ENCODE data around the gene NODAL.
A peak's percentile ranks its signal among the peaks of the same experiment; 100 is the strongest.
"Not testable (repeated sequence)": the region's sequence is repeated elsewhere in the genome, so short reads cannot be mapped to it uniquely, and the experiment has no call there.

Gene NODAL

GRCh38 chr10:70441161-70441894 lies at the start of gene NODAL:
Gene NODAL, minus strand, starts transcription at chr10:70441681. Its CDS starts 14 bp downstream, at chr10:70441667.
- DNase-seq: peak; percentile 30

DNA sequence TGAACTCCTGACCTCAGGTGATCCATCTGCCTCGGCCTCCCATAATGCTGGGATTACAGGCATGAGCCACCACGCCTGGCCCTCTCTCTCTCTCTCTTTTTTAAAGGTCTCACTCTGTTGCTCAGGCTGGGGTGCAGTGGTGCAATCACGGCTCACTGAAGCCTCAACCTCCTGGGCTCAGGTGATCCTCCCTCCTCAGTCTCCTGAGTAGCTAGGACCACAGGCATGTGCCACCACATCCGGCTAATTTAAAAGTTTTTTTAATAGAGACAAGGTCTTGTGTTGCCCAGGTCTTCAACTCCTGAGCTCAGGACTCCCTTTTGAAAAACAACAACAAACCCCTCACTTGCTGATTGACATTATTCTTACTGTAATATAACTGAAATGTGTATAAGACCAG lies 48.7 kb upstream of the NODAL start:
- no peak for DNase-seq

DNA sequence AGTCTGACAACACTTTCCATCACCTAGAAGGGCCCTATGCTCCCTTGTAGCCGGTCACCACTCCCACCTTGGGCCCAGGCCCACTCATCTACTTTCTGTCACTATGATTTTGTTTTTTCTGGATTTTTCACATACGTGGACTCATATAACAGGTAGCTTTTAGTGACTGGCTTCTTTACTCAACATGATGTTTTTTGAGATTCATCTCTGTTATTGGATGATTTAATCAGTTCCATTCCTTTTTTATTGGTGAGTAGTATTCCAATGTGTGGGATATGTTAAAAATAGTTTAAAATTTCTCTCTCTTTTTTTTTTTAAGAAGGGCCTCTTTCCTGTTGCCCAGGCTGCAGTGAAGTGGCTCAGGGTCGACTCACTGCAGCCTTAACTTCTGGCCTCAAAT lies 46.3 kb upstream of the NODAL start:
- DNase-seq: no peak

GRCh38 chr10:70483872-70484271 lies 42.4 kb upstream of the NODAL start:
- not testable (repeated sequence) for DNase-seq

DNA sequence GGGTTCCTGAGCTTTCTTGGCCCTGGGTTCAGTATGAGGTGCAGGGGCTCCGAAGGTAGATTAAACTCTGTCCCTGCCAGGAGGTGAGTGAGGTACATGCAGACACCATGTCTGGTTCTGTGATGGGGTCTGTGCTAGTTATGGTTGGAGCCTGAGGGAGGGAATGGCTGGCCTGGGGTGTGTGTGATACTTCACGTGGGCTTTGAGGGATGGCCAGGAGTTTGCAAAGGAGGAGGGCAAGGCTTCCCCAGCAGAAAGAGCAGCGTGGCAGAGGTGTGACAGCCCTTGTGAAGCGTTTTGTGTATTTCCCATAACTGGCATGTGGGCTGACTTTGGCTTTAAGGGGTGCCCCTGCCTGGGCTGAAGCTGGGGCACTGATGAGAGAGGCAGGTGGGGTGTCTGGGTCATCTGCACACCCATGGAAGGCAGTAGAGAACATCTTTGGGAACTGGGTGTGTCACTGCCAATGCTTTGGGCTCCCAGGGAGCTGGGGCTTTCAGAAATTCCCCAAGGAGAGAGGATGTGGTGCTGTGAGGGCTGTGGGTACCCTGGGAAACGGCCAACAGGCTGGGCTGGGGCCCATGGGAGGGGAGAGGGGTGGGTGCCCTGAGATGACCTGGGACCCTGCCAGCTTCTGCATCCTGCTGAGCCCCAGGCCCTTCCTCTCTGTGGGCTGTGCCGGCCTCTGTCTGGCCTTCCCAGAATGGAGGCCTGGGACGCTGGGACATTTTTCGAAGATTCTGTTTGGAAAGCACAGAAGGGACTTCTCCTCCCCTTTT lies 41.7 kb upstream of the NODAL start:
- DNase-seq: no peak

DNA sequence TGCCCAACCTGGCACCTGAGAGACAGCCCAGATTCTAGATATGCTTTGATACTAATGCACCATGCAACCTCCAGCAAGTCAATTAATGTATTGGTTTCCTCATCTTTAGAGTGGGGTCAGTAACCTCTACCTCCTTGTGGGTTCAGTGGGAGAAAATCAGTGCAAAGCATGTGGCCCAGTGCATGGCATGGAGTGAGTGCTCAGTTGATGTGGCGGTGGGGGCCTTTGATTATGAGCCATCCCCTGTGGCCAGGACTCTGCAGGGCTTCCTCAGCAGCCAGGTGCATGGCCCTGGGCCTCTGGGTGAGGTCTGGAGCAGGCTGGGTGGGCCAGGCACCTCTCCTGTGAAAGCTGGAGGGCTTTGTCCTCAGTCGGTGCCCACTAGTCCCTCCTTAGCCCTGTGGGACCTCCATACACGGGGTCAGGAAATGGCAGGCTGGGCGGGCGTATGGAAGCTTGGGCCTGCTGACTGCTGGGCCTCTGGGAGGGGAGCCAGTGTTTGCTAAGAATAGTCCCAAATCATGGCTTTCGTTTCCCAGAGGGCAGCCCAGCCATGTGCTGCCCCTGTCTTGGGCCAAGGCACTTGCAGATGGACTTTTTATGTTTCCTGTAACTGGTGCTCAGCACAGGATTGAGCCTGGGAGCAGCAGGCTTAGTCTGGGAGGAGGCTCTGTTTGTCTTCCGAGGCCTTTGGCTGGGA lies 40.5 kb upstream of the NODAL start:
- no peak for DNase-seq

DNA sequence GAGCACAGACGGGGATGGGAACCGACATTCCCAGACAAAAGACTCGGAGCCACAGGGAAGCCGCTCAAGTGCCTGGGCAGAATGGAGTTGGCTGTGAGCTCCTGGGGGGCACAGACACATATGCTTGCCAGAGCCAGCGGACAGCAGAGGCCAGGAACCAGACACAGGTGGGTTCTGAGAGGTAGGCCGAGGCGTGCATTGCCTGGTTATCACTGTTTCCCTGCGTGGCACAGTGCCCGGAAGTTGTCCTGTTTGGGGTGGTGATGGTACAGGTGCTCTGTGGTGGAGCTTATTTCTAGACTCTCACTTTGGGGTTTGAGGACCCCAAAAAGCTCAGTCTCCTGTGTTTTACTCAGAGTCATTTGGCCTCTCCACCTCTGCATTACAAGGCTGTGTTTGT lies 39.6 kb upstream of the NODAL start:
- no peak for DNase-seq

DNA sequence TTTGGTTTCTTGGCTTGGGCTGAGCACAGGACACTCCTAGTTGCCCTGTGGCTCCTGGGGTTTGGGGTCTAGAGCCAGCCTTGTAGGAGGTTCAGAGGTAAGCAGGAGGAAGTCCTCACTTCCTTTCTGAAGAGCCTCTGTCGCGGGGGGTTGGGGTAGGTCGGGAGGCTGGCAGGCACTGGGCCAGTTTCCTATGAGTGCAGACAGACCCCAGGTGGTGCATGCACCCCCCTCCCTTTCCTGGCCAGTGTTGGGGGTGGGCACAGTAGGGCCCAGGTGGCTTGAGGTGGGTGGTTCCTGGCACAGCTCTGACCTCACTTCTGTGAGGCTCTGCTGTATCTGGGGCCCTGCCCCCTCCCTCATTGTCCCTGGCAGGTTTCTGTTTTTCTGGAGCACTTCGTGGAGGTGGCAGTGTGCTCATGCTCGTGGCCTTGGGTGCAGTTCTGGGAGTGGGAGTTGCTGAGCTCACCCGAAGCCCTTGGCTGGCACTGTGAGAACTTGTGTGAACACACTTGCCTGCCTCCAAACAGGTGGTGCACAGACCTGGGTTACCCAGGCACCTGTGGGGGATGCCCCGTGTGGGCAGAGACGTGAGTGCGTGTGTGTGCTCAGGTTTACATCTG lies 38.9 kb upstream of the NODAL start:
- DNase-seq: peak; percentile 32

- DNase-seq: no peak
Observed at GRCh38 chr10:70479626-70480238, 38.3 kb upstream of the NODAL start.

- DNase-seq: no peak
Observed at GRCh38 chr10:70479165-70479581, 37.7 kb upstream of the NODAL start.

- DNase-seq: peak; percentile 54
Observed at GRCh38 chr10:70478191-70479164, 37.0 kb upstream of the NODAL start, which contains the start of gene PALD1. Gene PALD1, plus strand, starts transcription at chr10:70478767. Its CDS starts 47,185 bp downstream, at chr10:70525952.

- peak; percentile 75 for DNase-seq
Observed at GRCh38 chr10:70477661-70478162, 36.2 kb upstream of the NODAL start.

DNA sequence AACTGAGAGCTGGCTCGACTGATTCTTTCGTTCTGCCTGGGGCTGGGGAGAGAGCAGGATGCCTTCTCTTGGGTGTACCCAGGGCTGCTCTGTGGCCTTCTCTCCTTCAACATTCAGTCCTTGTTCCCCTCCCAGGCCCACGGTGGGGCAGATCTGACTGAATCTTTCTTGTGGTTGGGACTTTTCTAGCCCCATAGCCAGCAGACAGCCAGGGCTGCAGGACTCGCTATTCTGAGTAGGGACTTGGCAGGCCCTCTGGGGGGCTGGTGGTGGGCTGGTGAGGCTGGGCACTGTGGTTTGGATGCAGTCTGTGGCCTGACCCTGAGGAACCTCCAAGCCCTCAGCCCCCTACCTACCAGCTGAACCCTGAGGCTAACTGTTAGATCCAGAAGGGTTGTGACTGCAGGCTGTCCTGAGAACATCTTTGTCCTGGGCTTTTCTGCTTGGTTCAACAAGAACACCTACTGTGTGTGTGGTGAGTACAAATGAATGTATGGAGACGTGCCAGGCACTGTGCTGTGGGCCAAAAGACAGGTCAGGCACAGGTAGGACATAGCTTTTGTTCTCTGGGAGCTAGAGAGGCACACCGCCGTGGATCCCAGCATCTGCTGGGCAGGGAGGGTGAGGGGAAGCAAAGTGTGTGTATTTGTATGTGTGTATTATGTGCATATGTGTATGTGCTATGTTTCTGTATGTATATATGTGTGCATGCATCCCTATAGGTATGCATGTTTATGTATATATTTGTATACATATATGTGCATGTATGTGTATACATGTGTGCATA lies 35.0 kb upstream of the NODAL start:
- DNase-seq: no peak

- DNase-seq: no peak
Observed at GRCh38 chr10:70475661-70476060, 34.2 kb upstream of the NODAL start.

DNA sequence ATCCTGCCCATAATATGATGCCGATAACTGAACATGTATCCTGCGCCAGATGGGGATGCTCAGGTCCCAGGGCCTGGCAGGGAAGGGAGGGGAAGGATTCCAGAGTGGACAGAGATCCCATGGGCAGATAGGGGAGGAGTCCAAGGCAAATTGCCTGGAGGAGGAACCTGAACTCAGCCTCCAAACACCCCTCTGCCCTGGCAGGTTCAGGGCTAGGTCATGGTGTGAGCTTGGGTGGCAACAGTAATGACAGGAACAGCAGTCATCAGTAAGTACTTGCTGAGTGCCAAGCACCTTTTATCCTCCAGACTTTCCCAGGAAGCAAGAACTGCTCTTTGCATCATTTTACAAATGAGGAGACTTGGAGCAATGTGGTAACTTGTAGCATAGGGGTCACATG lies 33.3 kb upstream of the NODAL start:
- DNase-seq: no peak

GRCh38 chr10:70472799-70473454 lies 31.4 kb upstream of the NODAL start:
- no peak for DNase-seq

GRCh38 chr10:70466951-70467350 lies 25.5 kb upstream of the NODAL start:
- no peak for DNase-seq

DNA sequence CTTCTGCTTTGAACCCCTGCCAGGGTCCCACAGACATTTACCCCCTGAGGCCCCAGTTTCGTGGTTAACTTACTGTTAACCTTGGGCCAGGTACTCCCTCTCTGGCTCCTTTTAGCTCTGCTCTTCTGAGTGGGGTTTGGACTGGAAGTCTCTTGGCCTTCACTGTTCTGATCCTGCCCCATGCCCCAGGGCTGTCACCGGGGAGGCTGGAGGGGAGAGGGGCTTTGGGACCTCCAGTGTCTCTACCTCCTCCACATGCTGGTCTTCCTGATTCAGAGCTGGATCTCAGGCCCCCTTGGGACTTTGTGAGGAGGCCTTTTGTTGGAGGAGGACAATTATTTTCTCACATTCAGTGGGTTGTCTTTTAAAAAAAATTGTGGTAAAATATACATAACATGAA lies 24.4 kb upstream of the NODAL start:
- no peak for DNase-seq

DNA sequence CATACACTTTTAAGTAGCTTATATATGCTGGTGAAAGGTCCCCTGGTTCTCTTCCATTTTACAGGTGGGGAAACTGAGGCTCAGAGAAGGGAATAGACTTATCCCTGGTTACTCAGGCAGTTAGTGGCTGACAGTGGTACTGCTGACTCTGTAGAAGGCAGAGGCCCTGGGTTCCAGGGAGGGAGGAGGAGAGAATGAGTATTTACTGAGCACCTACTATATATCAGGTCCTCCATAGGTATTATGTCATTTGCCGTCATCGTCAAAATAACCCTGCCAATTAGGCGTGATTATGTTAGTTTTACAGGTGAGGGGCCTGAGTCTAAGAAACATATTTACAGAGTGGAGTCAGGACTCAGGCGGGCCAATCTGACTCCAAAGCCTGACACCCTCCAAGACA lies 23.8 kb upstream of the NODAL start:
- DNase-seq: no peak

All from activated T-cell treated with anti-CD3 and anti-CD28 coated beads, Interleukin-2, amount 50 U/mL, for 1 hour (primary cell).